Osteocyte (in vitro differentiated cells): Measurements from ENCODE around the gene XPOT. TPM values are rescaled to one million over a fixed set of nuclear protein-coding genes. Genes with fewer than 3 reads are reported as not detected.
"Not testable (repeated sequence)": the region's sequence is repeated elsewhere in the genome, so short reads cannot be mapped to it uniquely, and the experiment has no call there.

Experiments
- DNase-seq: peaks from one replicate; pipeline ENCODE4 v3.0.0; 2021; ENCODE audit warnings: mixed read lengths; ENCODE audit not compliant: unreplicated experiment; ENCODE audit errors: extremely low spot score
- H3K27ac Mint-ChIP-seq: one replicate; pipeline ENCODE4 v1.8.0; 2021; ENCODE audit warnings: mild to moderate bottlenecking, mixed read lengths; ENCODE audit not compliant: unreplicated experiment
- H3K27me3 Mint-ChIP-seq: one replicate; pipeline ENCODE4 v1.8.0; 2021; ENCODE audit warnings: mixed read lengths; ENCODE audit not compliant: unreplicated experiment
- H3K36me3 Mint-ChIP-seq: one replicate; pipeline ENCODE4 v1.8.0; 2021; ENCODE audit warnings: mixed read lengths; ENCODE audit not compliant: unreplicated experiment
- H3K4me1 Mint-ChIP-seq: one replicate; pipeline ENCODE4 v1.8.0; 2021; ENCODE audit warnings: mixed read lengths; ENCODE audit not compliant: unreplicated experiment
- H3K4me3 Mint-ChIP-seq: one replicate; pipeline ENCODE4 v1.8.0; 2021; ENCODE audit warnings: mild to moderate bottlenecking, moderate library complexity, mixed read lengths; ENCODE audit not compliant: unreplicated experiment
- H3K9me3 Mint-ChIP-seq: one replicate; pipeline ENCODE4 v1.8.0; 2021; ENCODE audit warnings: mixed read lengths; ENCODE audit not compliant: unreplicated experiment
- CTCF ChIP-seq: fragments of 200-600 bp; sonication (generic); IDR thresholded peaks from 2 replicates; pipeline ENCODE4 v1.5.0; 2021; ENCODE audit warnings: antibody characterized with exemption, mild to moderate bottlenecking, moderate library complexity
- long read RNA-seq: library from polyadenylated mRNA; unstranded; transcript quantifications from one replicate; pipeline ENCODE4 v2.0.0, GENCODE V29; 2021
- total RNA-seq: library from RNA; stranded (reverse); gene quantifications from 2 replicates; pipeline ENCODE4 v1.2.1, GENCODE V29; 2021

The XPOT gene
- 171 and 173 TPM in 2 replicates for total RNA-seq
- long read RNA-seq, full-length matches to known transcripts: 378 of 547 reads
- long read RNA-seq, partial matches to known transcripts: 94 of 547 reads
- long read RNA-seq, other reads (novel, unspliced or antisense): 75 of 547 reads

- DNase-seq: peak; percentile 97
- Mint-ChIP-seq H3K36me3 (peaks cover 1% of the 10 kb centered on the region), H3K9me3 (no peaks in the 10 kb centered on the region), H3K4me1 (peaks cover 36% of the 10 kb centered on the region), H3K4me3 (peak within 1 kb of the TSS; percentile 95), H3K27ac (peak within 1 kb of the TSS; percentile 99), H3K27me3 (peaks cover 3% of the 10 kb centered on the region)
- no peak for TF ChIP-seq CTCF
Measured at GRCh38 chr12:64403707-64404469, at the start of gene XPOT. Gene XPOT (plus strand): TSS chr12:64404392. CDS start chr12:64410036, 5,644 bp downstream.

- H3K36me3 Mint-ChIP-seq, H3K9me3 Mint-ChIP-seq, H3K27me3 Mint-ChIP-seq, H3K27ac Mint-ChIP-seq, H3K4me1 Mint-ChIP-seq, H3K4me3 Mint-ChIP-seq, DNase-seq: not testable (repeated sequence)
Measured at GRCh38 chr12:64356209-64356608, 48.0 kb upstream of the XPOT start.

- not testable (repeated sequence) for H3K4me3 Mint-ChIP-seq
Measured at GRCh38 chr12:64361173-64361572, 43.0 kb upstream of the XPOT start.

GRCh38 chr12:64362721-64363305, 41.4 kb upstream of the XPOT start:
- no peak for DNase-seq
- Mint-ChIP-seq H3K27ac (no peak overlapping the region), H3K4me1 (no peaks in the 10 kb centered on the region), H3K4me3 (no peak overlapping the region), H3K36me3 (no peaks in the 10 kb centered on the region), H3K9me3 (no peaks in the 10 kb centered on the region), H3K27me3 (no peaks in the 10 kb centered on the region)
- no peak for TF ChIP-seq CTCF

More at GRCh38 chr12:64361173-64361572, 43.0 kb upstream of the XPOT start:
- not testable (repeated sequence) for H3K27me3 Mint-ChIP-seq, H3K9me3 Mint-ChIP-seq, H3K27ac Mint-ChIP-seq, DNase-seq, H3K36me3 Mint-ChIP-seq, H3K4me1 Mint-ChIP-seq

GRCh38 chr12:64383675-64384074, 20.5 kb upstream of the XPOT start:
- no peak for TF ChIP-seq CTCF
- H3K27ac Mint-ChIP-seq: no peak overlapping the region
- H3K27me3 Mint-ChIP-seq: no peaks in the 10 kb centered on the region
- H3K36me3 Mint-ChIP-seq: no peaks in the 10 kb centered on the region
- DNase-seq: no peak
- H3K4me1 Mint-ChIP-seq: peaks cover 5% of the 10 kb centered on the region
- peaks cover 14% of the 10 kb centered on the region for H3K9me3 Mint-ChIP-seq
- no peak overlapping the region for H3K4me3 Mint-ChIP-seq

- peaks cover 14% of the 10 kb centered on the region for H3K9me3 Mint-ChIP-seq
- H3K36me3 Mint-ChIP-seq: no peaks in the 10 kb centered on the region
- H3K4me1 Mint-ChIP-seq: peaks cover 5% of the 10 kb centered on the region
- TF ChIP-seq CTCF: no peak
- no peak overlapping the region for H3K27ac Mint-ChIP-seq
- no peak for DNase-seq
- H3K4me3 Mint-ChIP-seq: no peak overlapping the region
- H3K27me3 Mint-ChIP-seq: no peaks in the 10 kb centered on the region
Measured at GRCh38 chr12:64385019-64385418, 19.2 kb upstream of the XPOT start.
